Forelimb muscle (tissue), 1 donor: Measurements from ENCODE around the gene PLEK. TPM values are rescaled to one million over a fixed set of nuclear protein-coding genes. Genes with fewer than 3 reads are reported as not detected.
"Not testable (repeated sequence)": the region's sequence is repeated elsewhere in the genome, so short reads cannot be mapped to it uniquely, and the experiment has no call there.

Source experiments
- DNase-seq: peaks from one replicate; pipeline ENCODE4 v3.0.0-alpha.2; 2013; ENCODE audit warnings: low read depth
- polyA plus RNA-seq: library from polyadenylated mRNA; unstranded; fragments of 120-200 nt; gene quantifications from one replicate; pipeline ENCODE4 v1.2.1, GENCODE V29; 2013; ENCODE audit not compliant: insufficient read length

Gene PLEK, protein sequence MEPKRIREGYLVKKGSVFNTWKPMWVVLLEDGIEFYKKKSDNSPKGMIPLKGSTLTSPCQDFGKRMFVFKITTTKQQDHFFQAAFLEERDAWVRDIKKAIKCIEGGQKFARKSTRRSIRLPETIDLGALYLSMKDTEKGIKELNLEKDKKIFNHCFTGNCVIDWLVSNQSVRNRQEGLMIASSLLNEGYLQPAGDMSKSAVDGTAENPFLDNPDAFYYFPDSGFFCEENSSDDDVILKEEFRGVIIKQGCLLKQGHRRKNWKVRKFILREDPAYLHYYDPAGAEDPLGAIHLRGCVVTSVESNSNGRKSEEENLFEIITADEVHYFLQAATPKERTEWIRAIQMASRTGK
- 4.1 TPM for polyA plus RNA-seq

DNA sequence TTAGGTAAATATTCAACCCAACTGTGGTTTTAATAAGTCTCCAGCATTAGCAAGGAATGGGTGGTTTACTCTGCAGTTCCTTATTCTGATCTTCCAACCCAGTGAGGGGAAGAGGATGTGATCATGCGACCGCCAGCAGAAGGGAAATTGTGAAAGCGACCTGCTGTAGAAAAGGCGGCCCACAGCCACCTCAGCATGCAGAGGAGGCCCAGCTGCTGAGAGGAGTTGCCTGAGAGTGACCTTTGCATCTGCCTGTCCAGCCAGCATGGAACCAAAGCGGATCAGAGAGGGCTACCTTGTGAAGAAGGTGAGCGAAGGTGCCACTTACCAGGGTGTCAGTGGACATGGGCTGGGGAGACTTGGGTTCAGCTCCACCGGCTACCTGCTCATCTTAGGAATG lies at the start of gene PLEK:
Gene PLEK (plus strand): TSS at position 196 of the 400 bp plus-strand sequence. CDS start 70 bp downstream, at position 266.
- DNase-seq, result no peak

DNA sequence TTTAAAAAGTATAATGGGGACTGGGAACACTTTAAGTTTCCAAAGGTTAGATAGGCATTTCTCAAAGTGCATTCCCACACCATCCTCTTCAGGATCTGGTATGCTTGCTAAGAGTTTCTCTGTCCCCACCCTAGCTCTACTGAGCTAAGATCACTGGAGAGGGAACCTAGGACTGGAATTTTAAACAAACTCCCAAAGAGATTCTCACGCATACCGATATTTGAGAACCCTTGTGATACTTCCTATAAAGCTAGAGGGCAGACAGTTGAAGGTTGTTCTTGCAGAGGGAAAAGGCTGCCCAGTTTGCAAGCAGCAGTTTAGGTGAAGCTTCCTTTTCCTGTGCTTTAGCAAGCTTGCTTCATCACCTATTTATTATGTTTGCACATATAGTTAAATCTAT lies 49.0 kb upstream of the PLEK start:
- DNase-seq, result no peak

DNA sequence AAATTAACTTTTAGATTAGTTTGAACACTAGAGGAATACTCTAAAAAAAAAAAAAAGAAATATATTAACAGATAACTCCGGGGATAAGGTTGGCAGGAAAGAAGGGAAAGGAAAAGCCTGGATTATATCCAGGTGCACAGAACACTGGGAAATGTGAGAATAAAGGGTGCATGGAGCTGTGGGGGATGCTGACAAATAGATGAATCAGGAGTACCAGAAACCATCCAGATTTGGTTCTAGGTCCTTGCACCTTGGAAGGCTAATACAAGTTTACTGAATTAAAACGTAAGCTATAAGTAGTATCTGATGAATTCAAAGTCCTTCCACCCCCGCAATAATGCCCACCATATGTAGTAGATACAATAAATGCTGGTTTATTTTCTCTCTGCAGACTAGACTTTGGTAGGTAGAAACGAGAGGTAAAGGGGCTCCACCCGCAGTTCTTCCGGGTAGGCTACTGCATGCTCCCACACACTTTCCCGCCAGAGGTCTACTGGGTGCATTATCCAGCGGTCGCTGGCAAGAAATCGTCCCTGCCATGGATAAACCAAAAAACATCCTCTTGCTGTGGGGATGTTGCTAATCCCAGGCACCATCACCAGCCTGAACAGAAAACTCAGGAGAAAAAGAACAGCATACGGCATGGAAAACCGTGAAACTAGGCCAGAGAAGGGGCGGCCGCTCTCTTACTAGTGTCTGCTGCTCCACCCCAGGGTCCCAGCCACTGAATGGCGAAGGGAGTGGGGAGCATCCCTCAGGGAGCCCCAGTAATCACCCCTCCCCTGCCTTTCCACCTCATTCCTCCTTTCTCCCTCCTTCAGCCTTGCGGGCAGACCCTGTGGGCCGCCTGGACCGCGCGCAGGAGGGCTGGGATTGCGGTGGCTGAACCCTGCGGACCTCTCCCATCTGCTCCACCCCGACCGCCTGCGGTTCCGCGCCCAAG lies 46.8 kb upstream of the PLEK start:
- DNase-seq, result no peak

DNA sequence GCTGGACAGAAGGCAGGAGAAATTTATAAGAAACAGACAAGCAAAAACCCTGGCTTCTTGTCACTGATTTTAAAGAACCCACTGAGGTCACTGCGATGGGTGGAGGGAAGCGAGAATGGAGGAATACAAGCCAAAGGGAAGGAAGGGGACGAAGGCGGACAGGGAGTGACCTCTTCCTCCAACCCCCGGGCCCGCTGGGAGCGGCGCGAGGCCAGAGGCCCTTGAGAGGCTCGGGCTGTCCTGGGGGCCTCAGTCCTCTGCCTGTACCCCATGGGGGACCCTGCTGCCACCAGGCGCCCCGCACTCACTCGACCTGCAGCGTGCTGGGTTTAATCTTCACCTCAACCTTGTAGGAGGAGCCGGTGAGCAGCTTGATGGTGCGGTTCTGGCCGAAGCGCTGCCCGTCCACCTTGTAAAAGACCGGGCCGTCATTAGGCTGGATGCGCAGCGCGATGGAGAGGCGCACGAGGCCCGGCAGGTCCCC lies 46.1 kb upstream of the PLEK start:
- DNase-seq, result no peak

DNA sequence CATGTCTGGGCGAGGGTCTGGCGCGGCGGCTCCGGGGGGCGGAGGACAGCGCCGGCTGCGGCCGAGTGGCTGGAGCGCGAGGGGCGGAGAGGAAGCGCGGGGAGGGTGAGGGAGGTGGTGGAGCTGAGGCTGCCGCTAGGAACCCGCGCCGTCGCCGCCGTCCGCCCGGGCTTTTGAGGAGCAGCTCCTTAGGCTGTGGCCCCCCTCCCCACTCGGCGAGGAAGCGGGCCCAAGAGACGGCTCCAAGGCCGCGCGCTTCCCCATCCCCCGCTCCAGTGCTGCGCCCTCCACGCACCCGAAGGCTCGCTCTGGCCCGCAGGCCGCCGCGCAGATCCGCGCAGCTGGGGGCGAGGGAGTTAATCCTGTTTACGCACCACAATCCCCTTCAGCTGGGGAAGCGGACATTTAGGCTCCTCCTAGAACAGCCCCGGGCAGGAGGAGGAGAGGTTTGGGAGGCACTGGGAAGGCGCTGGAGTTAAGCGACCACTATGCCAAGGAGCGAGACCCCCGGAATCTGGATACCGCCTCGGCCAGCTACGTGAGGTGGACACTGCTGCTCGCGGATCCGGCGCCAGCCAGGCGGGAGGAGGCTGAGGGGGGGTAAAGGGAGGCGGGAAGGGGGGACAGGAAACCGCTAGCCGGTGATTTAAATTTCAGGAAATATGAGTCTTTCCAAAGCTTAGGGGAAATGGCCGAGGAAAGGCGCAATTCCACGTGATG lies 45.5 kb upstream of the PLEK start, which contains the start of gene CNRIP1:
Gene CNRIP1 (minus strand): TSS at position 552 of the 720 bp plus-strand sequence. CDS start 549 bp downstream, at position 3.
- peak; percentile 72 for DNase-seq

DNA sequence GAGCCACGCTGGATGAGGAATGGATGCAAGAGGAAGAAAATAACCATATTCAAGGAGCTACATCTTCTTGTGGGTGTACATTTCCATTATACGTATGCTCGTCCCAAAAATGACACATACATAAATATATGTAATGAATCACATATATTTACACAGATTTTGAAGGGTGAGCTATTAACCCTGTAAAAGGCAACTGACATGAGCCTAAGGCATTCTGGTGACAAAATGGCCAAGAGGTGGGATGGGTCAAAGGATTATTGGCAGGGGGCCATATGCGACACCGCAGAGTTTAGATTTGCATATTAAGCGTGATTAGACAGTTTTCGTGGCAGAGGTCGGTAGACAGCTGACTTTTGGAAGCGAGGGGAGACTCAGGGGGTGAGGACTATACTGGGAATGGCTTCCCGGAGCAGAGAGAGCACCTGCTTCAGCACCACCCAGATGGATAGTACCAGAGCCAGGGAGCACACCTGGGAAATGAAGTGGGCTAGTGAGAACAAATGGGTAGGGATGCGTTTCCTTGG lies 44.9 kb upstream of the PLEK start:
- no peak for DNase-seq

DNA sequence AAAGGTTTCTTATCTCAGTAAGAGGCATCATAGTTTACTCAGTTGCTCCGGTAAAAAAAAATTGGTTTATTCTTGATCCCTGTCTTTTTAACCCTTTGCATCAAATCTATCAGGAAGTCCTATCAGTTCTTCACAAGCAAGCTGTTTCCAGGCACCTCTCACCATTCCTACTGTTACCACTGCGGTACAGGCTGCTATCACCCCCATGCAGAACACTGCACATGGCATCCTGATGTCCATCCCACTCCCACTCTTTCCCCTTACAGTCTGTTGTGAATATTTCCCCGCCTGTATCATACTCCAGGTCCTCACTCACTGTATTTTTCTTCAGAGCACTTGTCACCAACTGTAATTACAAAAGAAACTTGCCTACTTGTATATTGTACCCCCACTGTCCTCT lies 40.0 kb upstream of the PLEK start:
- DNase-seq, result no peak

DNA sequence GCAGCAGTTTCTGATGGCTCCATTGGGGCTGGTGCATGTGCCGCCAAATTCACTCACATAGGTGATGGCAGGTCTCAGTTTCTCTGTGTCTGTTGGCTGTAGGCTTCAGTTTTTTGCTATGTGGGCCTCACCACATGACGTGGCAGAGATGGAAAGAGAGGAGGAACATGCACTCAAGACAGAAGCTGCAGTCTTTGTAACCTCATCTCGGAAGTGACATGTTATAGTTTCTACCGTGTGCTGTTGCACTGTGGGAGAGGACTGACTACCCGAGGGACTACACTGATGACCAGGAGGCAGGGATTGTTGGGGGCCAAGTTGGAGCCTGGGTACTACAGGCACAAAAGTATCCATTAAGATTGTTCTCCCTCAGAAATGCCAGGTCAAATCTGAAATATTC lies 36.2 kb upstream of the PLEK start:
- DNase-seq, result no peak

DNA sequence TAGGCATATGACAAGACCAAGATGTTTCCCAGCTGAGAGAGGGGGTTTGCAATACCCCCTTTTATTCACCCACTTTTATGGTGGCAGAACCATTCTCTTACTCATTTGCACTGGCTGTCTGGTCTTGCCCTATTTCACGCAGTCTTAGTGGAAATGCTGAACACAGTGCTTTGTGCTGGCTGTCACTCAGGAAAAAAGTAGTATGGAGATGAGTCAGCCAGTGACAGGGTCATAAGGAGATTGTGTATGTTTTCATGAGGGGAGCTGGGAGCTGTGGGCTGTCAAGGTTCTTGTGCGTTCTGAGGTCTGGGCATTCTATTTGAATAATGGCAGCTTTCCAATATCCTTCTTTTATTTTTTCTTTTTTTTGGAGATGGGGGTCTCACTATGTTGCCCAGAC lies 34.4 kb upstream of the PLEK start:
- no peak for DNase-seq

DNA sequence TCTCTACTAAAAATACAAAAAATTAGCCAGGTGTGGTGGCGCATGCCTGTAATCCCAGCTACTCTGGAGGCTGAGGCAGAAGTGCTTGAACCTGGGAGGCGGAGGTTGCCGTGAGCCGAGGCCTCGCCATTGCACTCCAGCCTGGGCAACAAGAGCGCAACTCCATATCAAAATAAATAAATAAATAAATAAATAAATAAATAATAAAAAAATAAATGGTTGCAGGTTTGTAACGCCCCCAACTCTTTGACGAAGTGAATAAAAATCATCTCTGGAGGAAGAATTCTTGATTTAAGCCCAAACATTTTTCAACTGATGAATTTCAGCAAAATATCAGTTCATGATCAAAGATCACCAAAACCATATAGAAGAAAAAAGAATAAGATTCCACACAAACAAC lies 32.1 kb upstream of the PLEK start:
- no peak for DNase-seq

DNA sequence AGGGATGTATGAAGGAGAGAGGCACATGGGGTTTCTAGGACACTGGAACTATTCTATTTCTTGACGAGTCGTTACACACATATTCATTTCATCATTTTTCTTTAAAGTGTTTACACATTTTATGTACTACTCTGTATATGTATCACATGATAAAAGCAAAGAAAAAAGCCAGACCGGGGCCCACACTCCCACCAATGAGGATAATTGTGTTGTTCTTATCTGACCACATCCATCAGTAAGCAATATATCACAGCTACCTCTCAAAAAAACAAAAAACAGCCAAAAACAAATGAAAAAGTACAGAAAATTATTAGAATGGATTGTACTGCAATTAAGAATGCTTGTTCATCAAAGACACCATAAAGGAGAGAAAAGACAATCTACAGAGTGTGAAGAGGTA lies 31.2 kb upstream of the PLEK start:
- DNase-seq, result no peak

DNA sequence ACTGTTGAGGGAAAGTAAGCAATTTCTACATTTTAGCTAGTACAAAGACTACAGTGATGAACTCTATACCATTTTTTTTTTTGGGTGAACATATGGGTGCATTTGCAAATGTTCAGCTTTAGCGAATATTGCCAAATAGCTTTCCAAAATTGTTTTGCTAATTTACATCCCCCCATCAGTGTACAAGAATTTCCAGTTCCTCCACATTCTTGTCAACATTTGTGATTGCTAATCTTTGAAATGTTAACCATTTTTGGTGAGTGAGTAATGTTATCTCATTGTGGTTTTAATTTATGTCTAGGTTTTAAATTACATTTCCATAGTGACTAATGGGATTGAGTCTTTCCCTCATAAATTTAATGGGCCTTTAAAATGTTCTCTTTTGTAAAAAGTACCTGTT lies 28.9 kb upstream of the PLEK start:
- DNase-seq, result no peak

DNA sequence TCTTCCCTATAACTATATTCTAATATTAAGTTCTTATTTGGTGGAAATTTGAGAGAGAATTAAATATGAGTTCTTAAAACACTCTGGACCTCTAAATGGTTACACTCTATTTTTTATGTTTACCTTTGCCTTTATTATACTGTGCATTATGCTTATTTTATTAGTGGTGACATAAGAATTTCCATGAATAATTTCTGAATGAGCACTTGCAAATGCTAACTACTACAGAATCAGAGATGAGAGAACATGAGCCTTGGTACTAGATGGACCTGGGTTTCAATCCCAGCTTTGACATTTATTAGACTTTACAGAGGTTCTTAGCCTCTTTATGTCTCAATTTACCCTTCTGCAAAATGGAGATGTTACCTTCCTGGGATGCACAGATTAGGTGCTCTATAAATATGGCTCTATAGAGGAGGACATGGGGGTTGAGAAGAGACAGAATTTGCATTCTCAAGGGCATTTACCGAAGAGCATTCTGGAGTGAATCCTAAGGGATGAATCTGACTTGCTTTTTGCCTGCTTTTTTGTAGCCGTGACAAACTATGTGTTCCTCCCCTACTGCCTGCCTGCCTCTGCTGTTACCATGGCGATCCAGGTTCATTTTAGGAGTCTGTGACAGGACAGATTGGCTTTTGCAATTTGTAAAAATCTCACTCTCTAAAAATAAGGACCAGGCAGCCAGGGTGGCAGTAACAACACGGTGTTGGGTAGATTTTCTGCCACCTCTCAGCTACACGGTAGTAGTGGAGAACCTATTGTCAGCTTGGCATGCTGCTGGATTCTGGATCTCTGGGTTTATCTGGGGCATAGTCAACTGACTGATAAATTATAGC lies 24.6 kb upstream of the PLEK start:
- DNase-seq, result no peak

DNA sequence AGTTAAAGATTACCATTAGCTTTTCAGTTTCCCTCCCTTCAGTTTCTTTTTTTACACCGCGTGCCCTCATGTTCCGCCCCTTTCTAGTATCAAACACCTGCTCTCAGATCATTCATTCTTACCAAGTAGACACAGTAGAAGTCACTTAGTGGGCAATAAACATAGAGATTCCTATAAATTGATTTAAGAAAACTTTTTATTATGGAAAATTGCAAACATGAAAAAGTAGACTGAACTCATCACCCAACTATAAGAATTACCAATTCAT lies 24.1 kb upstream of the PLEK start:
- DNase-seq, result no peak

DNA sequence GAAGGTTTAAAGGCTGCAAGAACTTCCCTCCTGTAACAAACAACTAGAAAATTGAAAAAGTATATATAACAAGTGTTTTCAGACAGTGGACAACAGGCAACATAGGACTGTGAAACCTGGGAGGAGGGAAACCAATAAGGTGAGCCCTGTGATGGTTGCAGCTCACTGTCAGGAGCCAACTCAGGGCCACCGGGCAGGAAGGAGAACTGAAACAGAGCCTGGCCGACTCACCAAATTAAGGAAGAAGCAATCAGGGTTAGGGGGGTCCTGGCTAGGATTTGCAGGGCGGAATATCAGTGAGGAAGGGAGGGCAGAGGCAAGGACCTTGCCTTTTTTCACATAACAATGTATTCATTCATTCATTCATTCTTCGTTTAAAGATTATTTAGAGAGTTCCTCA lies 23.5 kb upstream of the PLEK start:
- DNase-seq, result no peak

DNA sequence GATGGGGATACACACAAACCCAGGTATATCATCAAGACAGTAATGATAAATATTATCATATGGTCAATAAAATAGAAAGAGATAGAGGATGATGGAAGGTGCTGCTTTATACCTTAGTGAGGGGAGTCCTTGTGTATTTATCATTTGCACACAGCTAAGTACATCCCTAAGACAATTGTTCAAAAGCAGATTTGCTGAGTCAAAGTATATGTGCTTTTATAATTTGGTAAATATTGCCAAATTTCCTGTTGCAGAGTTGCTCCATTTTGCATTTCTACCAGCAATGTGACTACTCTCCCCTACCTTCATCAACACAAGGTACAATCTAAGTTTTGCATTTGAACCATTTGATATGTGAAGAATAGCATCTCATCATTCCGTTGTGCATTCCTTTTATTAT lies 22.6 kb upstream of the PLEK start:
- DNase-seq, result no peak

DNA sequence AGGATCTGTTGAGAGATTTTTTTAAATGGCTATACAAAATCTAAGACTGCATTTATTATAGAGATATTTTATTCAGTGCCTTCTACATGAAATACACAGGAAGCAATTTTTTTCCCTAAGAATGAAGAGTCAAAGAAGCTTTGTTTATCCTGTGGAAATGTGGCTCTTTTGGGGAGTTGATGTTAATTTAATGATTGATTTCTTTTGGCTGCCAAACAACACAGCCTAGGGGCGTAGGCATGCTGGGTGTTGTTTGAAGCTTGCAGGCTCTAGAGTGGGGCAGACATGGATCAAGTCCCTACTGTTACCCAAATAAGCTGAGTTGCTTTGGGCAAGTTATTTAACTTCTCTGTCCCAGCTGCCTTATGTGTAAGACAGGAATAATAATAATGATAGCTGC lies 21.1 kb upstream of the PLEK start:
- DNase-seq, result no peak

DNA sequence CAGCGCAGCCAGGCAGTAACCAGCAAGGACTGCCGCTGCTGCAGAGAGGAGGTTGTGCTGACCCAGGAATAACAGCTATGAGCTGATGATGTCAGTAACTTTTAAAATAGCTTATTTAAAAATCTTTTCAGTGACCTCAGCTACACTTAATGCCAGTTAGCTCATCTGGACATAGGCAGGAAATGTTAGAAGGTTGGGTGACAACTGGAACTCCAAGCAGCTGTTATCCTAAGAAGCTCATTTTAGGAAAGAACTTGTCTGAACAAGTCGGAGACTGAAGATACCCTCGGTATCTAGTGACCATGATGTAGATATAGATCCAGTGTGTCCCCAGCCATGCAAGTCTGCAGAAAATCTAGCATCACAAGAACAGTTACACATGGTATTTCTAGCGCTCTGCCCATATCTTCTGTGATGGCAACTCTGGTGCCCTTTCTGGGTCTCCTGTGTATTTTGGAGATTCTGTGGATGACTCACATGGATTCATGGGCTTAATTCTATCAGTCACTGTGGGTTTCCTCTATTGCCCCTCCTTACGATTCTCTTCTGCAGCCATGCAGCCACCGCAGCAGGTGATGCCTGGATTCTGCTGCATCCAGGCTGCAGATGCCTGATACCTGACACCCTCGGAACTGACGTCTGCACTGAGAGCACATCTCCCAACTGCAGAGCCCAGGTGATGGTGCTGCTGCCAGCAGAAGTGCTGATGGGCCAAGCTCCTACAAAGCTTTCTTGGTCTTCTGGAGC lies 19.8 kb upstream of the PLEK start:
- DNase-seq, result no peak

DNA sequence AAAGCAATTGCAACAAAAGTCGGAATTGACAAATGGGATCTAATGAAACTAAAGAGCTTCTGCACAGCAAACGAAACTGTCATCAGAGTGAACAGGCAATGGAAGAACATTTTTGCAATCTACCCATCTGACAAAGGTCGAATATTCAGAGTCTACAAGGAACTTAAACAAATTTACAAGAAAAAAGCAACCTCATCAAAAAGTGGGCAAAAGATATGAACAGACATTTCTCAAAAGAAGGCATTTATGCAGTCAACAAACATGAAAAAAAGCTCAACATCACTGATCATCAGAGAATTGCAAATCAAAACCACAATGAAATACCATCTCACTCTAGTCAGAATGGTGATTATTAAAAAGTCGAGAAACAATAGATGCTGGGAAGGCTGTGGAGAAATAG lies 16.0 kb upstream of the PLEK start:
- DNase-seq, result not testable (repeated sequence)

DNA sequence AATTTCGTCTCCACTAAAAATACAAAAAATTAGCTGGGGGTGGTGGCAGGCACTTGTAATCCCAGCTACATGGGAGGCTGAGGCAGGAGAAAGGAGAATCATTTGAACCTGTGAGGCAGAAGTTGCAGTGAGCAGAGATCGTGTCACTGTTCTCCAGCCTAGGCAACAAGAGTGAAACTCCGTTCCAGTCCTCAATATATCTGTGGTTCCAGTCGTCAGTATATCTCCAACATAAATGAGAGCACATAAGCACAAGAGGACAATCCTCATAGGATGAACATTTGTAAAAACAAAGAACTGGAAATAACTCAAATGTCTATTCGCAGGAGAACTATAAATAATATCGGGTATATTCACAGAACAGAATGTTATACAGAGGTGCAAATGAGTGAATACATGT lies 13.1 kb upstream of the PLEK start:
- DNase-seq, result no peak
